GM19395 (cell line): ENCODE measurements around the gene EXD3.
A peak's percentile ranks its signal among the peaks of the same experiment; 100 is the strongest.
"Not testable (repeated sequence)": the region's sequence is repeated elsewhere in the genome, so short reads cannot be mapped to it uniquely, and the experiment has no call there.

Experiments used
- ATAC-seq: cut with Tn5 transposase; IDR thresholded peaks from one replicate; pipeline ENCODE4 v1.9.1; 2021; ENCODE audit warnings: mild to moderate bottlenecking, moderate library complexity; ENCODE audit not compliant: unreplicated experiment

Gene EXD3, protein sequence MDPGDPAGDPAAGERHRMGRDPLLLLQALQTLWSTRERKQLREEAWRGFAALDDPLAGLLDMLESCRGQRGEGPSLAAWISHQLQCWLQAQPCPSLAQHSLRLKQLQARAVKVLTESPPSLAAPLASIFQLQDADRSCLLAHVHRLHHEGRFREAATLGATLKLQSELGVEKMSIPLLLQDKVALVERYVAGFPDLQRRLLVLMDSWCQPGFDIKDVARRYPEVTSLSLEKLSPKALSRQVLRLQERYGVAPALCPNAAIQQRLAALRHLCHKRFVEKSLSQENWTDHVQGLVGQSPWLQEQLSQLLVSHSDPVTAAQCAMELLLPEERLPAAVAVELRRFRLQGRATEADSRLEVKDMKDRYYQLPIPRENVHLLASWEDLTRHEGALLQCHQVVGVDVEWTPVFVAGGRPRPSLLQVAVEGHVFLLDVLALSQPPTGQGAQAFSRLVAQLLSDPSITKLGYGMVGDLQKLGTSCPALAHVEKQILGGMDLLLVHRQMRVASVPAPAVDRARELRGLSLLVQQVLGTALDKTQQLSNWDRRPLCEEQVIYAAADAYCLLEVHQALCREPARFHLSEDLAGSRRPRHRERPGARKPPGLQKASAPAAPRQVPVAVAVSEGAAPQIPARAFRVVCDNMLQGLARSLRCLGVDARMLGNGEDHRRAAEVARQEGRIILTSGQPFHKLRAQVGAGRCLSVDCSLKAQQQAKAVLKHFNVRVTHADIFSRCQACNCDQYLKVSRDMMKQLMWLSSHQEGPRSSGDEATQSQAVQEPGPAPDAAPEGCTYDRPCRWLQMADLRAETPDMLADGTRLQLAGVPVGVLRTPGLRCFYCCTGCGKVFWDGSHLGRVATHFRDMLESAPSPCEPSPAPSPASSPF

DNA sequence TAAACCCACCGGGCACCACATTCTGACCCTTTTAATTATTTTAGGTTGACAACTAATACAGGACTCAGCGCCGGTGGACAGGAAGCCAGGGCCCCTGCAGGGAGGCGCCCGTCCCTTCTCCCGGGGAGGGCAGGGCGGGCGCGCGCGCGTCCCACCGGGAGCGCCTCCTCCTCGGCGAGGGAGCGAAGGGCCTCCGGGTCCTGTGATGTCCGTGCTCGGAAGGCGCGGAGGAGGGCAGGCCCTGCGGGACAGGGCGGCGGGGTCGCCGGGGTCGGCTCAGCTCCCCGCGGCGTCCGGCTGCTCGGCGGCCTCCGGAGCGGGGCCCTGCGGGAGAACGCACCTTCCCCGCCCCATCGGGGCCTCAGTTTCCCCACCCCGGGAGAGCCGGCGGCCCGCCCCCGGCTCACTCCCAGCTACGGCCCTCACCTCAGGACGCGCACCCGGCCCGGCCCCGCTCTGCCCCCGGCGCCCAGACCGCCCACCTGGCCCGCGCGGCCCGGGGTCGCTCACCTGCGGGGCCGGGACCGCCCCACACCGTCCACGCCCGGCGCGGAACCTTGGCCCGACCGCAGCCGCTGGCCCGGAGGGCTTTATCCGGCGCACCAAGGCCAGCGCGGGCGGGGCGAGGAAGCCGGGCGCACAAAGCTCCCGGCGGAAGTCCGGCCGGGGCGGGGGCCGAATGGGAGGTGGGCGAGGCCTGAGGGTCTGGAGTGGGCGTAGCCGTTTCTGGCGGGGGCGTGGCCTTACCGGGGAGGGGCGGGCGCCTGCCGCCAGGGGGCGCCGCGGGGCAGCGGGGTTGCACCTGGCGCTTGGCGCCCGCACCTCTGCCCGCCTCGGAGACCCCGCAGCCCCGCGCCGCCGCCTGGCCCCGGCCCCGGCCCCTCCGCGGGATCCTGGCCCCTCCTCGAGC is at the start of gene EXD3, which contains the start of gene NOXA1:
Gene EXD3 (minus strand): TSS at position 559 of the 910 bp plus-strand sequence. CDS start 27,805 bp downstream, outside the sequence.
Gene NOXA1 (plus strand): TSS at position 790 of the 910 bp plus-strand sequence. CDS start 137 bp downstream, outside the sequence.
- ATAC-seq, result peak; percentile 73

DNA sequence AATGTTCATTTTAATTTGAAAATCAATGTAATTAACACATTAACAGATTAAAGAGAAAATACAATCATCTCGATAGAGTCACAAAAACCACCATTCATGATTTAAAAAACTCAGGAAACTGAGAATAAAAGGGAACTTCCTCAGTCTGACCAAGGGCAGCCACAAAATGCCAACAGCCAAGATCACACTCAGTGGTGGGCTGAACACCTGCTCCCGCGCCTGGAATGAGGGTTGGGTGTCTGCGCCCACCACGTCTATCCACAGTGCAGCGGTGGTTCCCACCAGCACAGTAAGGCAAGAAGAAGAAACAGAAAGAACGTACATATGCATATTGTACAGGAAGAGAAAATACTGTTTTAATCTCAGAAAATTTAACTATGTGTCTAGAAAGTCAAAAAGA is 47.8 kb upstream of the EXD3 start:
- no peak for ATAC-seq

DNA sequence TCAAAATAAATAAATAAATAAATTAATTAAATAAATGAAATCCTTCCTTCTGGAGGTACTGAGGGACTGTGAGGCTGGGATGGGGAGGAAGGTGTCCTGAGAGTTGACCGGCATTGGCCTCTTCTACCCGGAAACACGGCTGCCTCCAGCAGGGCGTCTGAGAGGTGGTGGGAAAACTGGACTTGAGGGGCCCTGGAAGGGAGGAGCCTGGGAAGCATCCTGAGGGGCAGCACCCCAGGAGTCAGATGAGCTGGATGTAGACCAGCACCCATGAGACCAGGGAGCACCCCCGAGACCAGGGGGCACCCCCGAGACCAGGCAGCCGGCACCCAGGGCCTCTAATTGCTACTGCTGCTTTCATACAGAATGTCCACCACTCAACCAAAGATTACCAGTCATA is 44.9 kb upstream of the EXD3 start:
- no peak for ATAC-seq

DNA sequence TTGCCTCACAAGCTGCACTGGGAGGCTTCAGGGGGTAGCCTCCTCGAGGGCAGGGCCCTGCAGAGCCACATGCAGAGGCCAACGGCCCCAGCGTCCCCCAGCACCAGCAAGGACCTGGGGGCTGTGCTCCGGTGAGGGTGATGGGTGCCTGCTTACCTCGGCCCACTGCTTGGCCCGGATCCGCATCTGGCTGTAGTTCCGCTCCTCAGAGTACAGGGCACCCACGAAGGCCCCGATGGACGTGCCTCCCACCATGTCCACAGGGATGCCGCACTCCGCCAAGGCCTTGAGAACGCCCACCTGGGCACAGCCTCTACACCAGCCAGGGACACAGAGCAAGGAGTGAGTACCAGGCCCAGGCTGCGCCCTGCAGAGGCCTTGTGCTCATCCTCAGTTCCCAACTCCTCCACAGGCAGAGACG is 44.2 kb upstream of the EXD3 start:
- no peak for ATAC-seq

DNA sequence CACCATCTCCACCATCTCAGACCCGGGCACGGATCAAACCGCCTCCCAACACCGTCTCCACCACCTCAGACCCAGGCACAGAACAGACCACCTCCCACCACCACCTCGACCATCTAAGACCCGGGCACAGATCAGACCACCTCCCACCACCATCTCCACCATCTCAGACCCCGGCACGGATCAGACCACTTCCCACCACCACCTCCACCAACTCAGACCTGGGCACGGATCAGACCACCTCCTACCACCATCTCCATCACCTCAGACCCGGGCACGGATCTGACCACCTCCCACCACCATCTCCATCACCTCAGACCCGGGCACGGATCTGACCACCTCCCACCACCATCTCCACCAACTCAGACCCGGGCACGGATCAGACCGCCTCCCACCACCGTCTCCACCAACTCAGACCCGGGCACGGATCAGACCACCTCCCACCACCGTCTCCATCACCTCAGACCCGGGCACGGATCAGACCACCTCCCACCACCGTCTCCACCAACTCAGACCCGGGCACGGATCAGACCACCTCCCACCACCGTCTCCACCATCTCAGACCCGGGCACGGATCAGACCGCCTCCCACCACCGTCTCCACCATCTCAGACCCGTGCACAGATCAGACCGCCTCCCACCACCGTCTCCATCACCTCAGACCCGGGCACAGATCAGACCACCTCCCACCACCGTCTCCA is 43.6 kb upstream of the EXD3 start:
- not testable (repeated sequence) for ATAC-seq

DNA sequence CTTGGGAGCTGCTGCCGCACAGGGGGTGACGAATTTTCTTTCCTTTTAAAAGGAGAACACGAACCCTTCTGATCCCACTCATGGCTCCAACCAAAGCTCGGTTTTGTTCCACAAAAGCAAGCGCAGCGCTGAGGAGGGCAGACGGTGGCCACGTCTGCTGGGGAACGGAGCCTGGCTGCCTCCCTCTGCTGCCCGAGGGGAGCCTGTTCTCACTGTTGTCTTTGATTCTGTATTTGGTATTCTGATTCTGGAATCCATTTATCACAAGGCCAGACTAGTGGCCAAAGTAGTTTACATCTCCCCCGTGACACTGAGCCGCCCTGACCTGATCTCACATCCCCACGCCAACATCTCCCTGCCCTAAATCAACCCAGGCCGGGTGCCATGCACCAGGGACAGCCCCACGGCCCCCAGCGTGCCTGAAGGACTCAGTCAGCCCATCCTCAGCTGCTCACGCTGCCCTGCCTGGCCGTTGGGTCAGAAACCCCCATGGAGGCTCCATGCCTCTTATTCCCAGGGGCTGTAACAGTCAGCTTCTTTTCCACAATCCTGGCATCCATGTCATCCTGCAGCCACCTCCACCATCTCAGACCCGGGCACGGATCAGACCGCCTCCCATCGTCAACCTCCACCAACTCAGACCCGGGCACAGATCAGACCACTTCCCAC is 42.9 kb upstream of the EXD3 start:
- no peak for ATAC-seq

DNA sequence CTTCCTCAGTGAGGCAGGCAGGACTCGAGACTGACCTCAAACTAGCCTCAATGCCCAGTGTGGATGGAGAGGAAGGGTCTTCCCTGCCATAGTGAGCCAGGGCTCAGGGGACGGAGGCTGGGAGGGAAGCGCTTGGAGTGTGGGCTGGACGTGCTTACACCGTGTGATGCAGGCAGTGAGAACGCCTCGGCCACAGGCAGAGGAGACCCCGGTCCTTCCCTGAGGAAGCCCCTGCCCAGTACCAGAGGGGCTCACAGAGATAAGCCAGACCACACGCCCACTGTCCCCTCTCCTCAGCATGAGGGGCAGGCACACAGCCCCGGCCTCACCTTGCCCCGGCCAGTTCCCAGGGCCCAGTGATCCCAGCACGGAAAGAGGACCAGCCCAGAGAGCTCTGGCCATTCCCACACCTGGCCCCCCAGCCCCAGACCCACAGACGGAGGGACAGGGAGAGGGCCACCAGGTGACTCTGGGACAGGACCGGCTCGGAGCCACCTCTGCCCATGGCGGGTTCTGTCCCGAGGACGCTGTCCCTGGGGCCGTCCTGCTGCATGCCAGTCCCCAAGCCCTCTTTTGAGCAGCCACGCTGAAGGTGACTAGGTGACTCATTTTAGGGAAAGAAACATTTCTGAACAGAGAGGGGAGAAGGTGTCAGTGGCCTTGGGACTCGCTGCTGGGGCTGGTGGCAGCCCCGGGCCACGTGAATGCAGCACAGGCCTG is 42.2 kb upstream of the EXD3 start:
- ATAC-seq, result no peak

DNA sequence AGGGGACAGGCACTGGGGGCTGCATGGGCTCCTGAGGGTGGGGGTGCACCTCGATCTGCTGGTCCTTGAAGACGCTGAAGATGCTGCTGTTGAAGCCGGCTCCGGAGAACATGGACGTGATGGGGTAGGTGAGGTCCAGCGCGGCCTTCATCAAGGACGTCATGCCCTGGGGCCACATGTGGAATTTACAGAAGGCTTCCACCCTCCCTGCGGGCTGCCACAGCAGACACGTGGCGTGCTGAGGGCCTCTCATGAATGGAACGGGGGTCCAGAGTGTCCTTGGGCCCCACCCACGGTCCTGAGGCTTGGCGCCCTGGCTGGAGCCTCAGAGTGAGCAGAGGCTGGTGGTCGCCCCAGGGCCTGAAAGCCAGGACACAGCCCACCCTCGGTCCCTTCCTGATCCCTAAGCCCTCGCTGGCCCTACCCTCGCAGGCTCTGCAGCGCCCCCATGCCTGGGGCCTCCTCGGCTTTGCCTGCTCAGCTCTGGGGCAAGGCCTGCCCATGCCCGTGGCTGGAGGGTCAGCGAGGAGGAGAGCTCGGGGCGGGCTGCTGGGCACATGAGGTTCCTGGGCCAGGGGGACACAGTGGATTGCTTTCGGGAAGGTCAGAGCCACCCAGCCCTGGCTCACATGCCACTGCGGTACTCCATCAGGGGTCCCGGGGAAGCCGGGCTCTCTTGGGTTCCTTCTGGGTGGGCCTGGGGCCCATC is 41.5 kb upstream of the EXD3 start:
- ATAC-seq, result no peak

DNA sequence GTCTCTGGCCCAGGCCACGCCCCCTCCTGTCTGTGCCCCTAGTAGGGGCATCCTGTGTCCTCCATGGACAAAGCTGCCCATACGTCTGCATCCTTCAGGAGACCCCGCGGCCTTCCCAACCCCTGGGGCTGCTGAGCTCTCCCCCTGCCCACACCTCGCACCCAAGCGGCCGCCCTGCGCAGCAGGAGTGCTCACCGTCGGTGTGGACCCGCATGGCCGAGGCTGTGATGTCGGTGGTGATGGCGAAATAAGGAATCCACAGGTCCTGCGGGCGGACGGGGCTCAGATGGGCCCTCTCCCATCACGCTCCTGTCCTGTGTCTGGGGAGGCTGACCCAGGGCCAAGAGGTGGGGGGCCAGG is 40.9 kb upstream of the EXD3 start:
- ATAC-seq, result no peak

DNA sequence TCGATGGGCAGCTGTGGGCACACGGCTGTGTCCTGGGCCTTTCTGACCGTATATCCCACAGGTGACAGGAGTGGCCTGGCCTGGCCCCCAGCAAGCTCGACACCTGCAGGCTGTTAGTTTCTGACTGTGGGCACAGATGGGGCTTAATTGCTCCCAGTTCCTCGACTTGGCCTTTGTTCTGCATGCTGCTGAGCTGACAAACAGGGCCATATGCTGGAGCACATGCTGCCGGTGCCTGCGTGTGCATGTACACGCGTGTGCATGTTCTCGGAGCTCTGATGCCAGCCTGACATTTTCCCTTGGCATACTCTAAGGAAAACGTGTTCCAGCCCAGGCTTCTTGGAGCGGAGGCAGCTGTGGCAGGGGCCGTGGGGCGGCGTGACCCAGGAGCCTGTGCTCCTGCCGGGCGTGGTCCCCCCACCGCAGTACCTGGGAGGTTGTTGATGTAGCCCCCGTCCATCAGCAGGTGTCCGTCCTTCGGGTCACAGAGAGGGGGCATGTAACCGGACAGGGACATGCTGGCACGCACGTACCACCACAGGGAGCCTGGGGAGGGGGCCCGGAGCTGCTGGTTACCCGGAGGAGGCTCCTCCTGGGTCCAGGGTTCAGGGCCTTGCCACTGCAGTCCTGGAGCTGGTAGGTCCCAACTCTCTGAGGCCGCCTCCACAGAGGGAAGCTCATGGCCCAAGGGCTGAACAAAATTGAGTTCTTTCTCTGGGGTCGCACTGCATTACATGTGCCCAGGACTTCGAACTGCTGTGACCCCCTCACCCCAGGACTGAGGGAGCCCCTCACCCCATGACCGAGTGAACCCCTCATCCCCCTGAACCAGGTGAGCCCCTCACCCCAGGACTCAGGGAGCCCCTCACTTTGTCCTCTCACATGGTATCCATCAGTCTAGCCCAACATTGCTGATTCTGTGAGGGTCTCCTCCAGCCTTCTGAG is 40.3 kb upstream of the EXD3 start:
- no peak for ATAC-seq

DNA sequence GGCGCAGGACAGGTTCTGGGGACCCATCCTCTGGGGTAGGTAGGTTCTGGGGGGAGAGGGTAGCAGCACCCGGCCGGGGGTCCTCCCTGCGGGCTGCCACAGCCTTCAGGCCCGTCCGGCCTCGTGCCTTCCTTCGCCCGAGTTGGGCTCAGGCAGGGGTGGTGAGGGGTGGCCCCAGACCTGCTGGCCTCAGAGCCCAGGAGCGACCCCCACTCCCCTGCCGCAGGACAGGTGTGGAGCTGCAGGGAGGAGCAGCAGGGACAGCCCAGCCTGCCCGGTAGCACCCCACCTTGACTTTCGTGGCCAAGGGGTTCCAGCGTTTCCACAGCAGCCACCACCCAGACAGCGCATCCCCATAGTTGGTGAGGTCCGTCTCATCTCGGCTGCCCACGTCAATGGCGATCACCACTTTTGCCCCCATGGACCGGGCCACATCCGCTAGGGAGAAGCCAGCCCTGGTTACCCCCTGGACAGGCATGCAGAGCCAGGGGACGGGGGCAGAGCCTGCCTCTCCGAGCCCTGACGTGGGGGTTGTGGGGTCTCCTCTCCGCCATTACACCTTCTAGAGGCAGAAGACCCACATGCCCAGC is 39.5 kb upstream of the EXD3 start:
- ATAC-seq, result no peak

DNA sequence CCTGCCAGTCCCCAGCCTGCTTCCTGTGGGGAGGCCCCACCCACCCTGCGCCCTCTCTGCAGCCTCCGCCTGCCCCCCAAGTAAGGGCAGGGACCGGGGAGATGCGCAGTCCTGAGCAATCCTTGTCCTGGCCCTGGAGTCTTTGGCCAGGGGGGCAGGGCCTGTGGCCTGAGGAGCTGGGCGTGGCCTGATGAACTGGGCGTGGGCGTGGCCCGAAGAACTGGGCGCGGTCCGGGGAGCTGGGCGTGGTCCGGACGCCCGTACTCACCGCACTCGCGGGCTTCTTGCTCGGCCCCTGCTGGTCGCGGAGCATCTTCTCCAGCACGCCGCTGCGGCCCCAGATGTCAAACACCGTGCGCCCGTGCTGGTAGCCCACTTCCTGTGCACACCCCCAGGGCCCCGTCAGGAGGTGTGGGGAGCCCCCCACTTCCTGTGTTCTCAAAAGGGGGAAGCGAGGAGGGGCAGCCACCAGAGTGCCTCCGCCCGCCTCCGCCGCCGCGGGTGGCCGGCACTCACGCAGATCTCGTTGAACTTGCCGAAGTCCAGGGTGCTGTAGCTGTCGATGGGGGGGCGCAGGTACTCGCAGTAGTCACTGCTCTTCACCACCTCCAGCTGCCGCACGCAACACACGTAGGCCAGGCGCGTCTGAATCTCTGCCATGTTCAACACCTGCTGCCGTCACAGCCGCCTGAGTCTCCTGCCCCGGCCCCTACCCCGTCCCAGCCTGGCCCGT is 38.9 kb upstream of the EXD3 start:
- peak; percentile 65 for ATAC-seq

DNA sequence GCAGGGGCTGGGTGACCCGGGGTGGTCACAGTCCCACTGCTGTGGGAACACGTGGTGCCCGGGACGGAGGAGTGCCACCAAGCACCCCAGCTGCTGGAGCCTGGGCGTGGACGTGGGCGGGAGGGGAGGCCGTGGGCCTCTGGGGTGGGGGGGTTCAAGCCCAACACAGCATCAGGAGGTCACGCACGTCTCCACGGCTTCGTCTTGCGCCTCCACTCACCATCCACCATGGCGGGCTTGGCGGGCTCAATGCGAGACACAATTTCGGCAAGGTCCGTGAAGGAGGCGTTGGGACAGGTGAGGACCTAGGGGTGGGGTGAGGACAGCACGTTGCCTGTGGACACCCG is 38.3 kb upstream of the EXD3 start:
- no peak for ATAC-seq

DNA sequence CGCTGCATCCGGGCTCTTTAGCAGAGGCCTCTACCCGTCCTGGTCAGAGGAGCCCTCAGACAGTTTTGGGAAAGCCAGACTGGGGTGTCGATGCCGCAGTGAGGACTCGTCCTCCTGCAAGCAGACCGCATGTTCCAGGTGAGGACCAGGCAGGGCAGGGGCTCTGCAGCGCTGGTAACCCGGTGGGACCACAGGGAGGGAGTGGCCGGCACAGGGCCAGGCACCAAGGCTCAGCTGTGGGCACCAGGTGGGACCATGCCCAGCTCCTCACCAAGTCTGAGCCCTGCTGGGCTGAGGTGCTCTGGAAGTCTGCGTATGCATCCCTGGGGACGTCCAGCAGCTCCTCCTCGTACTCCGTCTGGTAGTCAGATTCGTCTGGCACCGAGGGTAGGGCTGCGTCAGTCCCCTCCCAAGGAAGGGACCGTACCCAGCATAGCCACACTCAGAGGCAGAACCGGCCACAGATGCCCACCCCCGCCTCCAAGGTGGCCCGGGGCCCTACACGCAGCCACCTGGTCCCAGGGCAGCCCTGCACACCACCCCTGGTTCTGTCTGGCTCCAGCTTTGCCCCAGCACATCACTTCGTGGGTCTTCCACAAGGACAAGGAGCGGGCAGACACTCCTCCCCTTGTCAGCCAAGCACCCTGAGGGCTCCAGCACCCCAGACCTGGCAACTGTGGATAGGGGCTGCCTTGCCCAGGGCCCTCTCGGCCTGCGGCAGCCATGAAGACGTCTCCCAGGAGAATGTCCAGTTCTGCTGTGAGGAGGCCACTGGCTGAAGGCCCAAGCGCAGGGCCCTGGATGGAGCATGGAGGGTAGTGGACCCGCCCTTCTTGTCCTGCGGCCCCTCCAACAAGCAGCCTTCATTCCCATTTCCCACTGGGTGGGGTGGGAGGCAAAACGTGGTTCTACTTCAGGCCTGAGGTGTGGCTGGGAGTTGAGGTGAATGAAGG is 37.7 kb upstream of the EXD3 start:
- no peak for ATAC-seq
